GM18499 (cell line): Measurements from ENCODE around the gene ZCCHC14.

Experiments
- ATAC-seq: cut with Tn5 transposase; IDR thresholded peaks from one replicate; pipeline ENCODE4 v1.9.1; 2021; ENCODE audit warnings: moderate number of reproducible peaks; ENCODE audit not compliant: insufficient read depth, unreplicated experiment

The ZCCHC14 gene

DNA sequence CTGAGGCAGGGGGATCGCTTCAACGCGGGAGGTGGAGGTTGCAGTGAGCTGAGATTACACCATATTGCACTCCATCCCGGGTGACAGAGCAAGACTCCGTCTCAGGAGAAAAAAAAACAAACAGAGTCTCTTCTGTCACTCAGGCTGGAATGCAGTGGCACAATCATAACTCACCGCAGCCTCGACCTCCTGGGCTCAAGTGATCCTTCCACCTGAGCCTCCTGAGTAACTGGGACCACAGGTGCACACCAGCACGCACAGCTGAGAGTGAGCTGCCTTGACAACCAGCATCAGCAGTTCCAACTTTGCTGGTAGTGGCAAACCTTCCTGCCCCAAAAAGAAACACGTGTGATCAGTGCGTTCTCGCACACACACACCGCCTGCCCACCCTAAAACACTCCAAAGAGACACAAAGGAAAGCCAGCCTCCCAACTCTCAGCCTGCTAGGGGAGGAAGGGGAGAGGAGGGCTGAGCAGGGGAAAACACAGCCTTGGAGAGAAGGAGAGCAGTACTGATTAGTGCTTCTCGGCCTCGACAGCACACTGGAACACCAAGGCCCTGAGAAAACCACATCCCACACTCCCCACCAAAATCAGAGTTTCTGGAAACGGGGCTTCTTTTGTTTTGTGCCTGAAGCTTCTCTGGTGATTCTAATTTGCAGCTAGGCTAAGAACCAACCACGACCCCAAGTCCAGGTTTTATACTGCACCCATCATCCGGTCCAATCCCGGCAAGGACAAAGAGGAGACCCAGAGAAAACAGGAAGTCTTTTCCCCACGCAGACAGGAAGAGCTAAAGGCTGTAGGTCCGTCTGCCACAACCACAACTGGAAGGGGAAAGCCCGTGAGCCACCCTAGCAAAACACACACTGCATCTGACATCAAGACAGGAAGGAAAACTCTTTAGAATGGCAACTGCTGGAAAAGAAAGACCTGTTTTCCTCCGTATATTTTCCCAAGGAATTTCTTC is 28.8 kb downstream of the ZCCHC14 start:
- no peak for ATAC-seq

DNA sequence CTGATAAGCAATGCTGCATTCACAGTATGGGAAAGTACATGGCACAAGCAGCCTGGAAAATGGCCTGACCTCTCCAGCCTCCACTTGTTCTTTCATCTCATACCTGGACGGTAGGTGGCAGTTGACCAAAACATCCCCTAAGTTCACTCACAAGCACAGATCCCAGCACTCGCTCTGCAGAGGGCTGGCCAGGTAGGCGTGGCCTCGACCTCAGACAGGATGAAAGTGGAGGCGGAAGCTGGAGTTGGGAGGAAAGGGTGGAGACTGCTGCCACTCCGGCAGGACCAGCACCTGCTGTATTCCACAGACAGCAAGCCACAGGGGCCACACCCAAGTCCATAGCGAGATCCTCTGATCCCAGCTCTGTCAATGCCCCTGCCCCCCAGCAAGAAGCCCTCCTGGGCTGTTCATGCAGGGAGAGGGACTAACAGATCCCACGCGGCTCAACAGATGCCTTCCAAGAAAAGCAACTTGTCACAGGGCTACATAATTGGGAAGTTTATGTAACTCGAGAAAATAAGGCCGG is 31.3 kb downstream of the ZCCHC14 start:
- no peak for ATAC-seq

DNA sequence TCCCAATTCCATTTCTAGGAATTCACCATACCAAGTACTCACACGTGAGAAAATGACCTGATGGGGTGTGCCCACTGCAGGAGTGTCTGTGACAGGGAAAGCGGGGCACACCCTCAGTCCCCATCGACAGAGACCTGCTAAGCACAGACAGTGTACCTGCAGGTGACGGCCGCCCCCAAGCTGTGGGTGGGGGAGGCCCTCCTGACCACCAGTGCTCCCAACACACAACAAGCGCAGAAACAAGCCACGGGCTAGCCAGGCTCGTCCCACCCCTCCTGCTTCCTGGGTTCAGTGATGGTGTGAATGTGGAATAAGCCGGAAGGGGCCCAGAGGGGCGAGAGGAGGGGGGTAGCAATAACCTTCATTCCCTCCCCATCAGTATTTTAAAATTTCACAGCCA is 31.9 kb downstream of the ZCCHC14 start:
- no peak for ATAC-seq

DNA sequence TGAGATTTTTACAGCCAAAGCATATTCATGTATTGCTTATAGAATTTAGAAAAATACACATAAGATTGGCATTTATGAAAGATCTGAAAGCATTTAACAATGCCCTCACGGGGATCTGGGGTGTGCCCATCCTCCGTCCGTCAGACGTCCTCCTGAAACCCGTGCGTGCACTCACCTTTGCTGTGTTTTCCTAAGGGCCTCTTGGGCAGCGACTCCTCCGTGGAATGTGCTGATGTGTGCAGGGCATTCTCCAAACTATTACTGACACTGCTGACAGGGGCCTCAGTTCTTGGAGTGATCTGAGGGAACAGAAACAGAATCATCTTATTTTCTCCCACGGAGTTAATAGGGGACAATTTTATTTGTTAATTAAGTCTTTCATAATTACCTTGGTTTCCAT is 33.0 kb downstream of the ZCCHC14 start:
- ATAC-seq = no peak

DNA sequence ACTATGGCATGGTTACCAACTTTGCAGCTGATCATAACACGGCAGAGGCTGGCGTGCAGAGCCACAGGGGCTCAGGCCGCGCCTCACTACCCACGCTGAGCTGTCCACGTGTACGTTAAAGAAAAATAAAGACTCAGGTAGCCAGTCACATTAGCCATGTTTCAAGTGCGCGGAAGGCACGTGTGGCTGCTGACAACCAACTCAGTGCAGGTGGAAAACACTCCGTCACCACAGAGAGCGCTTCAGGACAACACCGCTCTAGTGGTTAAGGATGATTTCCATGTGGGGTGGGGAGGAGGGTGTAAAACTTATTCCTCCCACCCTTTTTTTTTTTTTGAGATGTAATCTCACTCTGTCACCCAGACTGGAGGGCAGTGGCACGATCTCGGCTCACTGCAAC is 33.8 kb downstream of the ZCCHC14 start:
- no peak for ATAC-seq

DNA sequence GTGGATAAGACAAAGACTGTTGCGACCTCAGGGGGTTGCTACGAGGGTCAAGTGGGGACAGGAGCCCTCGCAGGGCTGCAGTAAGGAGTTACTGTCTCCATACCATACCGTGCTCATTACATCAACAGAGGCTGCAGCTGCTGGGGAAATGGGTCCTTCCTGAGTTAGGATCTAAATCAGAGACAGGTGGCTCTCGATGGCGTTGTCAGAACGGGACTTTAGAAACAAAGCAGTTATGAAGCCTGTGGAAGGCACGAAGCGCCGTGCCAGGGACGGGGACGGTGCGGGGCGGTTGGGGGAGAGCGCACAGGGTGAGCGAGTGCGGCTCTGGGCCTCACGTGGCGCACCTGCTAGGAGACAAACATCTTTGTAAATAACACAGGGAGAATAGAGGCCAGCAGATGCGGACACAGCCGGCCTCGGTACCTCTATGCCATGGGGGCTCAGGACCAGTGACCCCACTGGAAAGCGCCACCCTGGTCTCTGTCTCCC is 34.4 kb downstream of the ZCCHC14 start:
- ATAC-seq = no peak

DNA sequence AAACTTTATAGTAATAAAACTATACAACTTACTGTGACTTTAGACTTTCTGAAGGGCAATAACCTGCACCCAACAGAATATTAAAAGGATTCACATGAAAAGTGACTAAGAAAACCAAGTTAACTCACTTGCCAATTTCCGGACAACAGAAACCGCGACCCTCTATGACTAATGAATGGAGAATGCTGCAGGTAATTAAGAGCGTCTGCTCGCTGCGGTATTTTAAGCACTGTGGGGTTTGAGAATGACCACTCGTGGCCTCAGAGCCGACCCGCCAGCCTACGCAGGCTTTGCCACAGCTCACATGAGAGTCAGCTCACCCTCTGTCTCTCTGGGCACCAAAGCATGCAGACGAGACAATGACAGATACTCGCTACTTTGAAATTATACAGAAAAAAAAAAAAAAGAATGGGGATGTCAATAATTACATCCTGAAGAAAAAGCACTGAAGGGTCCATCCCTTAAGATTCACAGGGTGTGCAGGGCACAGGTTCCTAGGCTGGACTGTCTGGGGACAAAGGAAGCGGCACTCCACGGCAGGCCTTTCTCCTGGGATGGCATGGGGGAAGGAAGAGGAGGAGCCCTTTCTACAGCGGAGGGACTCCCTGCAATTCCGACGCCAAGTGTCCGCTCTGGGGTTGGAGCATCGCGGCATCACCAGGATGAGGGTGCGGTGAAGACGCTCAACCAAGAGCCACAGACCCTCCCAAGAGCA is 35.0 kb downstream of the ZCCHC14 start:
- no peak for ATAC-seq

DNA sequence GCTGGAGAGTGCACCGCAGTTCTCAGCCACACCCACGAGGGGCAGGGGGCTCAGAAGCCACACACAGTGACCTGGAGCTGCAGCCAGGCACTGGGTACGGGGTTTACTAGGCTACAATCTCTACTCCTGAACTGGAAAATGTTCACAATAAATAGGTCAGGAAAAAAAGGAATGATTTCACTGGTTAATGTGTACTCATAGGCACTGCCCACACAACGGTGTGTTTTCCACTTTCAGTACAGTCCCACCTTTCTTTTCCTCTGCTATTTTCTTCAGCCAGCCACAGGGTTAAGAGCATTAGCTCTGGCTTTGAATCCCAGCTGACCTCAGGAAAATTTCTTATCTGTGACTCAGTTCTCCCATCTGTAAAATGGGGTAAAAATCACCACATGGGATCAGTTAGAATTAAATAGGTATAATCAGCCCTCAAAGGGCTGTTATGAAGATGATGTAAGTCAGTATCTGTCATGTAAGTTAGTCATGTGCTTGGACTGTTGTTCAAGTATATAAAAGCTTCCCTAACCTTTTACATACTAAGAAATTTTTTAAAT is 35.7 kb downstream of the ZCCHC14 start:
- ATAC-seq = no peak

DNA sequence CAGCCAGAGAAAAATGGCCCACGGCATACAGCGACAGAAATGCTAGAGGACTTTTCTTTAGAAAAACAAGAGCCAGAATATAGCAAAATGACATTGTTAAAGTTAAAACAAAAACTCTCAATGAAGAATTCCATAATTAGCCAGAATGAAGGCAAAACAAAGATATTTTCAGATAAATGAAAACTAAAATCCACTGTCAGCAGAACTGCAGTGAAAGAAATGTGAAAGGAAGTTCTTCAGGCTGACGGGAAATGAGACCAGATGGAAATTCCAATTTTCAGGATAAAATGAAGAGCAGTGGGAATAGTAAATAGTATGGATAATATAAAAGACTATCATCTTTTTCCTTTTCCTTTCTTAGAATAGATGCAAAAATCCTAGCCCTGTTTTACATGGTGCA is 38.4 kb downstream of the ZCCHC14 start:
- ATAC-seq = no peak

DNA sequence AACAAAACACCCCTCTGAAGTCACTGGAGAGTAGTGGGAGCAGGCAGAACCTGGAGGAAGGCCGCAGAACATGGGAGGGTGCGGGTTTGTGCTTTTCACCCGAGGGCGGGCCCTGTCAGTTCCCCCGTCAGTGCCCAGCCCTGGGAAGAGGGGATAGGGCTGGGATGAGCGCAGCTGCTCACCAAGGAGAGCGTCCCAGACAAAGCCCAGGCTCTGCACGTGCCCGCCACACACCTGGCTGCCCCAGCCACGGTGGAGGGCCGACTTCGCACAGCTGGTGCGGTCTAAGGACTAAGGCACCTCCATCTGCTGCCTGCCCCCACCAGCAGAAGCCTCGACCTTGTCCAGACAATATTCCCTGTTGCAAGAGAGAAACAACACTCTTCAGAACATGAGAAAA is 39.5 kb downstream of the ZCCHC14 start:
- no peak for ATAC-seq

DNA sequence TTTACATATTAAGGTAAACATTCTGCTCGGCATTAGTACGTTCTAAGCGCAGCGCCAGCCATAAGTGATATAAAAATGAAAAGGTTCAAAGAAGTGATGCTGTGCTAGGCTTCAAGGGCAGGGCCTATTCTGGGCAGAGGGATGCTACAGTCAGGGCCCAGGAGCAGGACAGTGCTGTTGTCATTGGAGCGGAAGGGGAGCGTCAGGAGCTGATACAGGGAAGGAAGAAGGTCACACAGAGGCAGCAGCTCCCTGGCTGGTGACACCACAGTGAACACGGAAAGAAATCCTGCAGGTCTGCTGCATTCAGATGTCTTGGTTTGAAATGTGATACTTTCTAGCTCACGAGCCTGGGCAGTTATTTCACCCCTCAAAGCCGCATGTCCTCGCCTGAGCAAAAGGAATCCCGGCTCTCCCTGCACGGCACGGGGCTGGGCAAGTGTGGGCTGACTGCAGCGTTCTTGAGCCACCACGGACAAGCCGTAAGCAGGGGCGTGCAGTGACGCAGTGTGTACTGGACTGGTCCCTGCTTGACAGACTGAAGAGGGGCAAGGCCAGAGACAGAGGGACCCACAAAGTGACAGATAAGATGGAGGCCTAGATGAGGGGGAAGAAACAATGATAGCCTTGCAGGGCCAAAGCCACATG is 41.1 kb downstream of the ZCCHC14 start:
- no peak for ATAC-seq

DNA sequence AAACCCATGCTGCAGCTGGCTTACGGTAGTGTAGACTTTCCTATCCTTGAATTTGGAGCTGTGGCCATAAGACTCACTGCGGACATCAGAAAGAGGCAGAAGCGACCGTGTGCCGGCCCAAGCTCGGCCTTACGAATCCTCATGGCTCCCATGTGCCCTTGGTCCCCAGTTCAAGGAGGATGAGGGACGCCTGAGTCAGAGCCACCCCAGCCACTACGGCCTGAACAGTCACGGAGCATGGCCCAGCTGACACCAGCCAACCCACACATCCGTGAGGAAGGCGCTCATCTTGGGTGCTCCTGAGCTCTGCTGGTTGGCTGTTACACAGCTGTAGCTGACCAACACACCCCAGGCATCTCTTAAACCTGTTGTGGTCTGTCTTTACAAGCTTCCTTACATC is 44.0 kb downstream of the ZCCHC14 start:
- ATAC-seq = no peak

DNA sequence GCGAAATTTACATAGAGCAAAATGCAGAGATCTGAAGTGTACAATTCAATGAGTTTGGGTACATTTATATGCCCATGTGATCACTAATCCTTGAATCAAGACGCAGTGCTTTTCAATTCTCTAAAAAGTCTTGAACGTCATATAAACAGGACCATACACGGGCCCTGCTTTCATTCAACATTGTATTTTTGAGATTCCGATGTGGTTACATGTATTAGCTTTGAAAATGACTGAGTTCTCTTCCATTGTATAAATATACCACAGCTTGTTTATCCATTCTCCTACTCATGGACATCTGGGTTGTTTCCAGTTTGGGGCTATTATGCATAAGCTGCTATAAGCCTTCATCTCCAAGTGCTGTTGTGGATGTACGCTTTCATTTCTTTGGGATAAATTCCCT is 45.5 kb downstream of the ZCCHC14 start:
- ATAC-seq = no peak

DNA sequence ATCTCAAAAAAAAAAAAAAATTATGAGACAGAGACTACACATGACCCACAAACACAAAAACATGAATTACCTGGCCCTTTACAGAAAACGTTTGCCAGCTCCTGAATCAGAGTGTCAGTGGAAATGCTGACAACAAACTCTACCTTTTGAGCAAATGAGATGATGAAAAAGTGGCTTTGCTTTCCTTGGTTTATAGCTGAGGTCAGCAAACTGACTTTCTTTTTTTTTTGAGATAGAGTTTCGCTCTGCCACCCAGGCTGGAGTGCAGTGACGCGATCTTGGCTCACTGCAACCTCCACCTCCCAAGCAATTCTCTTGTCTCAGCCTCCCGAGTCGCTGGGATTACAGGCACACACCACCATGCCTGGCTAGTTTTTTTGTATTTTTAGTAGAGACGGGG is 46.3 kb downstream of the ZCCHC14 start:
- ATAC-seq = no peak

DNA sequence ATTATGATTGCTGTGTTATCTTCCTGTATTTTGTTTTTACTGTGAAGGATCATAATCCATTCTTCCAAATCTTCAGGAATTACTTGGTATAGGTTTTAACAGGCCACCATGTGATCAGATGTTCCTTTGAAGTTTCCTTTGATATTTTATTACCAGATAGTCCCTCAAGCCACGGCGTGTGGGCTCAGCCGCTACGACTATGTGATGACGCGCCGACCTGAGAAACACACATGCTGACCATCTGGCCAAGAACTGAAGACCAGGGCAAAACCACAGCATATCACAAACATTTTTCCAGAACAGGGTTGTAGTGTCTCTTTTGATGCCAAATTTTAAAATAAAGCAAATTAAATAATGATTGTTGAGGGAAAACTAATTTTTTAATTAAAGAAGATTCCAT is 47.3 kb downstream of the ZCCHC14 start:
- no peak for ATAC-seq

DNA sequence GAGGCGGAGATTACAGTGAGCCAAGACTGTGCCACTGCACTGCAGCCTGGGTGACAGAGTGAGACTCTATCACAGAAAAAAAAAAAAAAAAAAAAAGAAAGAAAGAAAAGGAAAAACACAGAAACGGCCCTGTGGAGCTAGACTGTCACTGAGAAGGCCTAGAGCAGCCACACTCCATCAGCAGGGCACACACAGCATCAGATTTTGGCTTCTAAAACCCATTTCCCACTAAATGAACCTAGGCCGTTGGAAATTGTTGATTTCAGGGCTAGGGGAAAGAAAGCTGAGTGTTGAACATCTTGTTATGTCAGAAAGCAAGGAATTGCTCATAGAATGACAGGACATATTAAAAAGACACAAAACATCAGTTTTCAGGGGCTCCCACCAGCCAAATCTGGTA is 48.9 kb downstream of the ZCCHC14 start:
- ATAC-seq = no peak

DNA sequence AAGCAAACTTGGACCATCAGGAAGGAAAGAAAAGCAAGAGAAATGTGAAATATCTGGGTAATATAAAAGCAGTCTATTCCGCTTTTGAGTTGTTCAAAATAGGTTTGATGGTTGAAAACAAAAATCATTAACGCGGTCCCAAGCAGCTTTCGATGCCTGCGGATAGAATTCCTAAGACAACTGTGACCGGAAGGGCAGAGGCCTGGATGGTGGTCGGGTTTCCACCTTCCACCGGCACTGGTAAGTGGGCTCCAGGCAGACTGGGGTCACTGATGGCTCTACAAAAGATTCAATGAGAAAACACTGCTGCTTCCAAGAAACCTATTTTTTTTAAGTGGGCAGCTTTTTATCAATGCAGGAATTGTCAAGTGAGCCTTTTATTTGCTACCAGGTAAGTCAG is 49.8 kb downstream of the ZCCHC14 start:
- no peak for ATAC-seq

DNA sequence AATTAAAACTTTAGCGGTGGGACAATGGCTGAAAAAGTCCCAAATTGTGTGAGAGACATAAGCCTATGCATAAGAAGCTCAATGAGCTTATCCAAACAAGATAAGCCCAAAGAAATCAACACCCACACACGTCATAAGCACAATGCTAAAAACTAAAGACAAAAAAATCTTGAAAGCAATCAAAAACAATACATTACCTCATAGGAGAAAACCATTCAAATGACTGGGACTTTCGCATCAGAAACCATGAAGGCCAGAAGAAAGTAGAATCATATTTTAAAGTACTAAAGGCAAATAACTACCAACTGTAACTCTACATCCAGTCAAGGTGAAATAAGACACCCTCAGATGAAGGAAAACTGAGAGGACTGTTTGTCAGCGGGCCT is 50.2 kb downstream of the ZCCHC14 start:
- no peak for ATAC-seq

DNA sequence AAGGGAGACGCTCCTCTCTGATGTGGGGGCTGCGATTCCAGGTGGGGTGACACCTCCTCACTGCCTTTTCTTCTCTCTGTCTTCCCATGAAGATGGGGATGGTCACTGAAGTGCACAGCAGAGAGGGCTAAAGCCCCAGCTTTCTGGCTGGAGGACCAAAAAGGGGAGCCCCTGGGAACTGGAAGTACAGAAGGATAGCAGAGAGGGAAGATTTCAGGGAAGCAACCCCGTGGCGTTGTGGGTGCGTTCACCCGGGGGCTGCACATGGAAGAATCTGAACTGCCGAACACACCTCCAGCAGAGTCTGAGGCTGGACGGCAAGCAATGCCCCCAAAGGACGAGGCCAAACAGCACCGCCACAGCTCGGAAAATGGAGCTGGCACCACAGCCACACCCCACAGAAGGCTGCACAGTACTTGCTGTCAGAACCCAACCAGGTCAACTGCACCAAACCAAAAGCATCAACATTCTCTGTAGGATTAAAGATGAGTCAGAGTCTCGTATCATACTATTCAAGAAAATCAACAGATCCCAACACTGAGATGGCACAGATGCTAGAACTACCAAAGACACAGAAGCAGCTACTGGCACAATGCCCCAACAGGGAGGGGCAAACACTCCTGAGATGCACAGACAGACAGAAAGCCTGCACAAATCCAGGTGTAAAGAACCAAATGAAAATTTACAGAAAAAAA is 50.8 kb downstream of the ZCCHC14 start:
- no peak for ATAC-seq

DNA sequence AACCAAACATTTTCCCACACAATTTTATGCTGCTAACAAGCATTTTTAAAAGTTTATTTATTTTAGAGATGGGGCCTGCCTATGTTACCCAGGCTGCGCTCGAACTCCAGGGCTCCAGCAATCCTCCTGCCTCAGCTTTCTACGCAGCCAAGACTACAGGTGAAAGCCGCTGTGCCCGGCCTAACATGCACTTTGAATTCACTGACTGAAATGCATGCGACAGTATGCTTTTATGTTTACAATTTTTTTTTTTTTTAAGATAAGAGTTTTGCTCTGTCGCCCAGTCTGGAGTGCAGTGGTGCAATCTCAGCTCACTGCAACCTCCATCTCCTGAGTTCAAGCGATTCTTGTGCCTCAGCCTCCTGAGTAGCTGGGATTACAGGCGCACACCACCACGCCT is 52.9 kb downstream of the ZCCHC14 start:
- ATAC-seq = no peak
